Left forelimb (tissue), 1 donor: ENCODE results near the gene SPNS3.
A peak's percentile ranks its signal among the peaks of the same experiment; 100 is the strongest.

ENCODE experiments used
- DNase-seq: peaks from one replicate; pipeline ENCODE4 v3.0.0-alpha.2; 2018; ENCODE audit warnings: low spot score

SPNS3 gene, protein sequence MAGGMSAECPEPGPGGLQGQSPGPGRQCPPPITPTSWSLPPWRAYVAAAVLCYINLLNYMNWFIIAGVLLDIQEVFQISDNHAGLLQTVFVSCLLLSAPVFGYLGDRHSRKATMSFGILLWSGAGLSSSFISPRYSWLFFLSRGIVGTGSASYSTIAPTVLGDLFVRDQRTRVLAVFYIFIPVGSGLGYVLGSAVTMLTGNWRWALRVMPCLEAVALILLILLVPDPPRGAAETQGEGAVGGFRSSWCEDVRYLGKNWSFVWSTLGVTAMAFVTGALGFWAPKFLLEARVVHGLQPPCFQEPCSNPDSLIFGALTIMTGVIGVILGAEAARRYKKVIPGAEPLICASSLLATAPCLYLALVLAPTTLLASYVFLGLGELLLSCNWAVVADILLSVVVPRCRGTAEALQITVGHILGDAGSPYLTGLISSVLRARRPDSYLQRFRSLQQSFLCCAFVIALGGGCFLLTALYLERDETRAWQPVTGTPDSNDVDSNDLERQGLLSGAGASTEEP

DNA sequence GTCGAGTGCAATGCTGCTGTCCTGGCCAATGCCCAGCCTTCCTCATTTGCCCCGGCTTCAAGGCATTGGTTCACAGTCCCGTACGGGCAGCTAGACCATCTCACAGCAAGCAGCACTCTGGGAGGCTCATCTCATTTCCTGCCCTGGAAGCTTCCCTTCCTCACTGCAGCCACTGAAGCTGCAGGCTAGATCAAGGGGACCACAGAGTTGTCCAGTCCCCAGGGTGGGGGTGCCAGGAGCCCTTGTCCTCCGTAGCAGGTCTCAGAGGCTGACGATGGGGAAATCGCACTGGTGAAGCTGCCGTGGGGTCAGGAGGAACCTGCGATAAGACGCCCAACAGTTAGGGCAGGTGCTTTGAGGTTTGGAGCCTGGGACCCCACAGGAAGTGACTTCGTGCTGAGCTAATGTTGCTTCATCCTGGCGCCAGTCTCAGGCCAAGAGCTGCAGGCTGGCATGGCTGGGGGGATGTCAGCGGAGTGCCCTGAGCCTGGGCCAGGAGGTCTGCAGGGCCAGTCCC, at the start of gene SPNS3:
Gene SPNS3 (plus strand): TSS at position 426 of the 517 bp plus-strand sequence. CDS start 28 bp downstream, at position 454.
- no peak for DNase-seq

DNA sequence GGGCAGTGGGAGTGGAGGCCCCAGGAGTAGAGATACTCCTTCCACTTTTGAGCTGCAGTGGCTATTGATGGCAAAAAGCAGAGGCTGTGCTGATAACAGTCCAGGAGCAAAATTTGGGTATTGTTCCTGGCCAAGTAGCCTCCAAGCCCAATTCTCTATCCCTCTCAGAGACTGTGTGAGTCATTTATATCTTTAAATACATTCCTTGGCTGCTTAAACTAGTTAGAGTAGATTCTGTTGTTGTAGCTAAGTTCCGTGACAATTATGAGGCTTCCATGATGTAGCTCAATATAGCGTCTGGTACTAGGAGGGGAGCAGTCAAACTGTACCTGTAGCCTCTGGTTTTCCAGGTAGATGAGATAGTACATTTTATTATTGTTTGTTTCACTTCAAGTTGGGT, 47.3 kb upstream of the SPNS3 start:
- DNase-seq, result no peak

DNA sequence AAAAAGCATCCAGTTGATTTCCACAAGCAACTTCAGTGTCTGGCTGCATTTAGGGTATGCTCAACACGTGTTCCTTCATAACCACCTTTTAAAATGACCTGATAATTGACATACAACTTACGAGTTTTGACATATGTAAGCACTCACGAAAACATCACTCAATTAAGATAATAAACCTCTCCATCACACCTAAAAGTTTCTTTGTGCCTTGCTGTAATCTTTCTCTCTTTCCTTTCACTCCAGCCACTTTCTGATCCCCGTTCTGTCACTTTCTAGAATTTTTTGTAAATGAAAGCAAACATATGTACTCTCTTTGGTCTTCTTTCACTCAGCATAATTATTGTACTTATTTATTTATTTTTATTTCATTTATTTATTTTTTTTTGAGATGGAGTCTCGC, 46.6 kb upstream of the SPNS3 start:
- DNase-seq, result no peak

DNA sequence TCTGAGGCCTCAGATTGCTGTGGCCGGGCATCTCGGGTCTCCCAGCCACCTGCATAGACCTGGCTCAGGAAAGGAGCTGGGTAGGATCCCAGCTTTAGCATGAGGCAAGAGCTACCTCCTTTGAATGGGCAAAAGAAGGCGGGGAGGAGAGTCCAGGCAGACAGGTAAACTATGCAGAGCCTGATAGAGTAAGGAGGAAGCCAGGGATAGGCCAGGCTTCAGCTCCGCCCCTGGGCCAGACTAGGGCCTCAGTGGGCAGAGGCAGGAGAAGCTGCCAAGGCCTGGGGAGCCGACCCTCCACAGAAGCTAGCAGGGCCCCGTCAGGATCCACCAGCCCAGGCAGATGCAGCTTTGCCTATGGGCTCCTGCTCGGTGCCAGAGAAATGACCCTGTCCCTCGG, 44.7 kb upstream of the SPNS3 start:
- no peak for DNase-seq

DNA sequence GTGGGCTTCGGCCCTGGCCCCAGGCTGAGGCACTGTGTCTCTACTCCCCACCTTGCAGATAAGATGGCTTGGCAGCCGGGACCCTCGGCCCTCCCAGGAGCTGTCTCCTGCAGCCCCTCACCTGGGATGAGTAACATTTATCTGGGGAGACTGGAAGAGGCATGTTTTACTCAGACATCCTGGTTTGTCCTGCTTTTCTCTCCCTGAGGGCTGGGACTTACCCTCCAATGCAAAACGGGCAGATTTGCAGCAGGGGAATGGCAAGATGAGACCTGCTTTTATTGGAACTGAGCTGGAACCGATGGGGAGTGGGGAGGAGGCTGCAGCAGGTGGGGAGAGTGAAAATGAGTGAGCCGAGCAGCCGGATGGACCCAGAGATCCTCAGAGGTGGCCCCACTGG, 39.9 kb upstream of the SPNS3 start:
- DNase-seq, result no peak

DNA sequence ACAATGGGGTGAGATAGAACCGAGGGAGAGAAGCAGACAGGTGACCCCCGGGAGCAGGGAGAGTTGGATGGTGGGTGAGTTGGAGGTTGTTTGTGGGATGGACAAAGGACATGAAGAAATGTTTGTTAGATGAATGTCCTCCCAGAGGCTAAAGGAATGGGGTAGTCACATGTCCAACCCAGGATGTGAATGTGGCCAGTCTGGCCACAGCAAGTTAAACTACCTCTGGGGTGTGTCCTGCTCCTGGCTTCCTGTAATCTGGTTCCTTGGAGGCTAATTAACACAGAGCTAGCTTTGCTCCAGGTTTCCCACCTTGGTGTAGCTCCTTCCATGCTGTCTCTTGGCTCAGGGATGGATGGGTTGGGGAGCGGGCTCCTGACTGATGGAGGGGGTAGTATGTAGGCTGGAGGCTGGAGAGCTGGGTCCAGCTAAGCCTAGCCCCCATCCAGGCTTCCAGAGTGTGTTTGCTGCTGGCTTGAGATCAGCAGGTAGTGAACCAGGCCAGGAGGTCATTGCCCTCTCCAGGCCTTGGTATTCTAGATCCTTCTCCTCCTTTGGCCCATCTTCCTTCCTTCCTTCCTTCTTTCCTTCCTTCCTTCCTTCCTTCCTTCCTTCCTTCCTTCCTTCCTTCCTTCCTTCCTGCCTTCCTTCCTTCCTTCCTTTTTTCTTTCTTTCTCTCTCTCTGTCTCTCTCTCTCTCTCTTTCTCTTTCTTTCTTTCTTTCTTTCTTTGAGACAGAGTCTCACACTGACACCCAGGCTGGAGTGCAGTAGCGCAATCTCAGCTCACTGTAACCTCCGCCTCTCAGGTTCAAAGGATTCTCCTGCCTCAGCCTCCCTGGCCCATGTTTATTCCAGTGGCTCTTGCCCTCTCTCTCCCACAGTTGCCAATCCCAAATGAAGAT, 39.3 kb upstream of the SPNS3 start:
- DNase-seq, result no peak

DNA sequence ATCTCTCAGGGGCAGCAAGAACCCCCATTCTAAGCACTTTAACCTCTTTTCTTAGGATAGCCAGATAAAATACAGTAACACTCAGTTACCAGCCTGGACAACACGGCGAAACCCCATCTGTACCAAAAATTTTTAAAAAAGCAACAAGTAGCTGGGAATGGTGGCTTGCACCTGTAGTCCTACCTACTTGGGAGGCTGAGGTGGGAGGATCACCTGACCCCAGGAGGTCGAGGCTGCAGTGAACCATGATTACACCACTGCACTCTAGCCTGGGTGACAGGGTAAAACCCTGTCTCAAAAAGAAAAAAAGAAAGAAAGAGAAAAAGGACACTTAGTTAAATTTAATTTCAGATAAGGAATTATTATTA, 38.6 kb upstream of the SPNS3 start:
- no peak for DNase-seq

DNA sequence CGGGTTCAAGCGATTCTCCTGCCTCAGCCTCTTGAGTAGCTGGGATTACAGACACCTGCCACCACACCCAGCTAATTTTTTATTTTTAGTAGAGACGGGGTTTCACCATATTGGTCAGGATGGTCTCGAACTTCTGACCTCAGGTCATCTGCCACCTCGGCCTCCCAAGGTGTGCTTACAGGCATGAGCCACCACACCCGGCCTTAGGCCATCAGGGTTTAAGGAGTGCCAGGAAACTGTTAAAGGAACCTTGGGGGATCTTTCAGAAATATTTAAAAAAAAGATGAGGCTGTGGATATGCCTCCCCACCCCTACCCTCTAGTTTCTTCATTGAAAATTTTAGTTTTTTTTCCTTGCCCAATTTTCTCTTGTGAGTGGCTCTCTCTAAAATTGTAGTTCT, 35.9 kb upstream of the SPNS3 start:
- DNase-seq, result no peak

DNA sequence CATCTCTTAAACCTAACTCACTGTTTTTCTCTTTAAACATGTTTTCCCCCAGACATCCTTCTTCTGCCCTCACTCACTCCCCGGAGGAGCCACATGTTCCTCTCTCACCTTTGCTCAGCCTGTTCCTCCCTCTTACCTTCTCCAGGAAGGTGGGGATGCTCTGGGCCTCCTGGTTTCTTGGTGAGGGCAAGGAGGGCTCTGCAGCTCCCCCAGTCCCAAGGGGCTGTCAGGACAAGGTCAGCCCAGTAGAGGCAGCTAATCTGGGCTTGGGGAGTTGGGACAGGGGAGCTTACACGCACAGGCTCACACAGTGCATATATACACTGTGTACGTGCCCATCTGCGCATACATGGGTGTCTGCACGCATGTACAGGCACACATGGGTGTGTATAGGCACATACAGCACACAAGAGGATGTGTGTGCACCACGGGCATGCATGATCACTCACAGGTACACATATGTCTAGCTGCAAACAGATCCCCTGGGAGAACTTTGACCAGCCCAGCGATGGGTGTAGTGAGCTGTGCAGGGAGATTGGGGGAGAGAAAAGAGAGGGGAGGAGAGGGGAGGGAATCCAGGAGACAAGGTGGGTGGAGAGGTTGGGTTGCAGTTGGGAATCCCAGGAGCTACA, 28.6 kb upstream of the SPNS3 start:
- DNase-seq, result no peak

DNA sequence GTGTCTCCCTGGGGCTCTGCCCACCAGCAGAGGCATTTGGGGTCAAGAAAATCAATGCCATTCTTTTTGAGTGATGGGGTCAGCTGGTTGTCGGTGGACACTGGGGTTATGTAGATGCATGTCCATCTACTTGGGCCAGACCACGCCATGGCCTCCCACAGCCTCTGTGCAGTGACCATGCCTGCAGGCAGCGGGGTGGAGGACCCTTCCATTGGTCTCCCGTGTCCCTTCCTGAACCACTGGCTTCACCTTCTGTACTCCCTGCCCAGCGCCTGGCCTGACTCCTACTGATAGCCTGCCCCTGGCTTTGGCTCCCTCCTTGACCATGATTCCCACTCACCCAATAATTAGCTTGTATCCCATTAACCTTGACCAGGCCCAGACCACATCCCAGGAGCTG, 28.0 kb upstream of the SPNS3 start:
- DNase-seq, result no peak

DNA sequence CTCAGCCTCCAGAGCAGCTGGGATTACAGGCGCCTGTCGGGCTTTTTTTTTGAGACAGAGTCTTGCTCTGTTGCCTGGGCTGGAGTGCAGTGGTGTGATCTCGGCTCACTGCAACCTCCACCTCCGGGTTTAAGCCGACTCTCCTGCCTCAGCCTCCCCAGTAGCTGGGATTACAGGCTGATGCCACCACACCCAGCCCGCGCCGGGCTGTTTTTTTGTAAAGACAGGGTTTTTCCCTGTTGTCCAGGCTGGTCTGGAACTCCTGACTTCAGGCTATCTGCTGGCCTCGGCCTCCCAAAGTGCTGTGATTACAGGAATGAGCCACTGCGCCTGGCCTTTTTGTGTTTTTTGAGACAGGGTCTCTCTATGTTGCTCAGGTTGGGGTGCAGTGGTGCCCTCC, 27.4 kb upstream of the SPNS3 start:
- DNase-seq, result no peak

DNA sequence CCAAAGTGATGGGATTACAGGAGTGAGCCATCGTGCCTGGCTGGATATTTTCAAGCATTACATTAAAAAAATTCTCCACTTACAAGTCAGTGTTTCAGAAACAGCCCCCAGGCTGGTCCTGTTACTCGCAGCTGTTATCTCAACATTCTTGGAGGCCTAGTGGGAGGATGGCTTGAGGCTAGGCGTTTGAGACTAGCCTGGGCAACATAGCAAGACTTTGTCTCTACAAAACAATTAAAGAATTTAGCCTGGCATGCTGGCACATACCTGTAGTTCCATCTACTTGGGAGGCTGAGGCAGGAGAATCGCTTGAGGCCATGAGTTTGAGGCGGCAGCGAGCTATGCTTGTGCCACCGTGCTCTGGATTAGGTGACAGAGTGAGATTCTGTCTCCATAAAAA, 26.5 kb upstream of the SPNS3 start:
- DNase-seq, result no peak

DNA sequence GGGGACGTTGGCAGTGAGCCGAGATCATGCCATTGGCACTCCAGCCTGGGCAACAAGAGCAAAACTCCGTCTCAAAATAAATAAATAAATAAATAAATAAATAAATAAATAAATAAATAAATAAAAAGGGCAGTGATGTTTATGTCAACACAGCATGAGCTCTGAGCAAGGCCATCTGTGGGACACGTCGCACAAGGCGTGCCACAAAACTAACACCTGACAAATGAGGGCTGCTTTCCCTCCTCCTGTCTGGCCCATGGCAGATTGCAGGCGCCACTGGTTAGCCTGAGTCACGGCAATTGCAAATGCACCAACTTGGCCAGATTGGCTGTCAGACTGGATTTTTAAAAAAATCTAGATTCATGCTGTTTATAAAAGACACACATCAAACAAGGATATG, 25.9 kb upstream of the SPNS3 start:
- no peak for DNase-seq

DNA sequence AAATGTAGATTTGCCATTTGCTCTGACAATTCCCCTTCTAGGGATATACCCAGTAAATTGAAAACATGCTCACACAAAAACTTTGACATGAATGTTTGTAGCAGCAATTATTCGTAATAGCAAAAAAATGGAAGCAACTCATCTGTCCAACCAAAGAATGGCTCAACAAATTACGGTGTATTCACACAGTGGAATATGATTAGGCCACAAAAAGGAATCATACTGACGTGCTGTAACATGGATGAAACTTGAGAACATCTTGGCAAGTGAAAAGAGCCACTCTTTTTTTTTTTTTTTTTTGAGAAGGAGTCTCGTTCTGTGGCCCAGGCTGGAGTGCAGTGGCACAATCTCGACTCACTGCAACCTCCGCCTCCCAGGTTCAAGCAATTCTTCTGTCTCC, 24.1 kb upstream of the SPNS3 start:
- no peak for DNase-seq

DNA sequence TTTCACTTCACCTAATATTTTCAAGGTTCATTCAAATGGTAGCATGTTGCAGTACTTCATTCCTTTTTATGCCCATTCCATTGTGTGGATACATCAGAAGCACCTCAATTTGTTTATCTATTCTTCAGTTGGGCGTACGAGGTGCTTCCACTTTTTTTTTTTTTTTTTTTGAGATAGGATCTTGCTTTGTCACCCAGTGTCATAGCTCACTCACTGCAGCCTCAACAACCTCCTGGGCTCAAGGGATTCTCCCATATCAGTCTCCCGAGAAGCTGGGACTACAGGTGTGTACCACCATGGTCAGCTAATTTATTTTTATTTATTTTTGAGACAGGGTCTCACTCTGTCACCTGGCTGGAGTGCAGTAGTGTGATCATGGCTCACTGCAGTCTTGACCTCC, 22.5 kb upstream of the SPNS3 start:
- DNase-seq, result no peak

DNA sequence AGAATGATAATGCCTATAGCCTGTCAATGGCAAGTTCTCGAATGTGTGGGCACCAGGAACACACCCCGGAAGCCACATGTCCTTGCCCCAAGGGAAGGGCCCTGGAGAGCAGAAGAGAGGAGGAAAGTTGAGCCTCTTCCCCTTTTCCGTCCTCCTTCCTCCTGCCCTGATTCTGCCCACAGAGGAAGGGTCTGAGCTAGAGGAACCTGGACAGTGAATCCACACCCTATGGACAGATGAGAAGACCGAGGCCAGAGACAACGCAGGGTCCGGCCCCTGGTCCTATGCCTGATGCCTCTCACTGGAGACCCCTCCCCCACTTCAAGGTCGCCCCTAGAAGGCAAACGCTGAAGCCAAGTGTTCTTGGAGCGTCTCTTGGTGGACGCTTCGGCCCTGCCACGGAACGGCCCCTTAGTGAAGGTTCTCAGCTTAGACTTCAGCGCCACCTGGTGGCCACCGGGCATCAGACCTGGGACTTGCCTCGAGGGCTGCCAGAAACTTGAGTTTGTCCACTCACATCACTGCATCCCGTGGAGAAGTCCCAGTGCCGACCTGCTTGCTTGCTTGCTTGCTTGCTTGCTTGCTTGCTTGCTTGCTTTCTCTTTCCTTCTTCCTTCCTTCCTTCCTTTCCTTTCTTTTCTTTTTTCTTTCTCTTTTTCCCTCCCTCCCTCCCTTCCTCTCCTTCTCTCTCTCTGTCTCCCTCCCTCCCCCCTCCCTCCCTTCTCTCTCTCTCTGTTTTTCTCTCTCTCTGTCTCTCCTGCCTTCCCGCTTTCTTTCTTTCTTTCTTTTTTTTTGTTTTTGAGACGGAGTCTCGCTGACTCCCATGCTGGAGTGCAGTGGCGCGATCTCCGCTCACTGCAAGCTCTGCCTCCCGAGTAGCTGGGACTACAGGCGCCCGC, 20.6 kb upstream of the SPNS3 start:
- DNase-seq, result peak; percentile 93

DNA sequence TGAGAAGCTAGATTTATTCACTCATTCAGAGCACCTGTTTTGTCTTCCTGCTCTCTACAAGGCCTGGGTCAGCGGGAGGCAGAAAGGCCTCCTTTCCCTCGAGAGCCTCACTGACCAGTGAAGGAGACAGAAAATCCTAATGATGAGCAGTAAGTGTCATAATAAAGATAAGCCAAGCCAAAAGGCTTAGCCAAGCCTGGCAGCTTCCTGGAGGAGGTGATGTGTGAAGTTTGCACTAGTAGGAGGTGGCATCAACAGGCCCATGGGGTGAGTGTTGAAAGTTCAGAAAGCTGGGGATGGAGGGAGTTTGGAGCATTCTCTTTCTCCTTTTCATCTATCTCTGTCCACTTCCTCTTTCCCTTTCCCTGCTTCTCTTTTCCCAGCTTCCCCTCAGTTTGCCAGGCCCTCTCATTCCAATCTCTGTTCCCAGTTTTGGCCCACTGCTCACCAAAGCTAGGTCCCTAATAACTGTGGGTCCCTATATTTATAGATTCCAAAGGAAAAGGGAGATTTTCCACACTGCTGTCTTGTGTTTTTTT, 16.5 kb upstream of the SPNS3 start:
- DNase-seq, result no peak

DNA sequence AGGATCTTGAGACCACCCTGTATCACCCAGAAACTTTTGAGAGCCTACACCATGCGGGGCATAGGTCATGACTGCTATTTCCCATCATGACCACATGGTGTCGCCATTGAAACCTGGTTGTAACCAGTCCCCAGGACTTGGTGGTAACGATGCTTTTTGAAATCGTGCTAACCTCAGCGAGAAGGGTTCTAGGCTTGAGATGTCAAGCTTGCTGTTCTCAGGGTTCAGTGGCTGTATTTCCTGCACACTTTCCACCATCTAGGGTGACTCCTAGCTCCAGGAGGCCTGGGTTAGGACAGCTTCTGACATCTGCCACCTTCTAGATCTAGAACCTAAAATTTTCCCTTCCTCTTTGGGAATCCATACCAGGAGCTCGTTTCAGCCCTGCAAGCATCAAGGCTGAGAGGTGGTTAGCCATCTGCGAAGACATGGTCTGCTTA, 13.0 kb upstream of the SPNS3 start:
- DNase-seq, result no peak

DNA sequence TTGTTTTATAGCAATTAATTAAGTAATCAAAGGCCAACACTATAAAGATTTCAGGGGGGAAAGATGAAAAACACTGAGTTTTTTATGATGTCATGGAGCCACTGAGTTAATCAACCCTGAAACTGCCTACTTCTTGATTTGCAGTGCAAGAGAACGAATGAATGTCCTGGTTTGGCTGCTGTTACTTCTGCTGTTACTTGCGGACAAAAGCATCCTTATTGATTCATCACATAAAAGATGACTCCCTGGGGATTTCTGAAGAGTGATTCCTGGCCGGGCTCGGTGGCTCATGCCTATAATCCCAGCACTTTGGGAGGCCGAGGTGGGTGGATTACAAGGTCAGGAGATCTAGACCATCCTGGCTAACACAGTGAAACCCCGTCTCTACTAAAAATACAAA, 10.9 kb upstream of the SPNS3 start:
- DNase-seq, result no peak

DNA sequence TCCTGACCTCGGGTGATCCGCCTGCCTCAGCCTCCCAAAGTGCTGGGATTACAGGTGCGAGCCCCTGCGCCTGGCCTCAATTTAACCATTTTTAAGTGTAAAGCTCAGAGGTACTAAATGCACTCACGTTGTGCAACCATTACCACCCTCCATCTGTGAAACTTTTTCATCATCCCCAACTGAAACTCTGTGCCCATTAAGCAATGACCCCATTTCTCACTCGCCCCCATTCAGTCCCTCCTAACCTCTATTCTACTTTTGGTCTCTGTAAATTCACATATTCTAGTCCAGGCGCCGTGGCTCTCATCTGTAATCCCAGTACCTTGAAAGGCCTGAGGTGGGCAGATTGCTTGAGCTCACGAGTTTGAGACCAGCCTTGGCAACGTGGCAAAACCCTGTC, 8.3 kb upstream of the SPNS3 start:
- DNase-seq, result no peak
